GM12892 (cell line): ENCODE results near the gene PDCD5.

ENCODE experiments used
- POLR2A ChIP-seq: IDR thresholded peaks from 2 replicates; pipeline ENCODE4 v1.6.1; 2011; ENCODE audit warnings: low read depth, low read length, control low read depth
- POLR2AphosphoS5 ChIP-seq: IDR thresholded peaks from 2 replicates; pipeline ENCODE4 v1.6.1; 2011; ENCODE audit warnings: low read depth, low read length, control low read depth
- TAF1 ChIP-seq: IDR thresholded peaks from 2 replicates; pipeline ENCODE4 v1.6.1; 2011; ENCODE audit warnings: low read depth, mild to moderate bottlenecking, control low read depth, low read length, borderline replicate concordance

DNA sequence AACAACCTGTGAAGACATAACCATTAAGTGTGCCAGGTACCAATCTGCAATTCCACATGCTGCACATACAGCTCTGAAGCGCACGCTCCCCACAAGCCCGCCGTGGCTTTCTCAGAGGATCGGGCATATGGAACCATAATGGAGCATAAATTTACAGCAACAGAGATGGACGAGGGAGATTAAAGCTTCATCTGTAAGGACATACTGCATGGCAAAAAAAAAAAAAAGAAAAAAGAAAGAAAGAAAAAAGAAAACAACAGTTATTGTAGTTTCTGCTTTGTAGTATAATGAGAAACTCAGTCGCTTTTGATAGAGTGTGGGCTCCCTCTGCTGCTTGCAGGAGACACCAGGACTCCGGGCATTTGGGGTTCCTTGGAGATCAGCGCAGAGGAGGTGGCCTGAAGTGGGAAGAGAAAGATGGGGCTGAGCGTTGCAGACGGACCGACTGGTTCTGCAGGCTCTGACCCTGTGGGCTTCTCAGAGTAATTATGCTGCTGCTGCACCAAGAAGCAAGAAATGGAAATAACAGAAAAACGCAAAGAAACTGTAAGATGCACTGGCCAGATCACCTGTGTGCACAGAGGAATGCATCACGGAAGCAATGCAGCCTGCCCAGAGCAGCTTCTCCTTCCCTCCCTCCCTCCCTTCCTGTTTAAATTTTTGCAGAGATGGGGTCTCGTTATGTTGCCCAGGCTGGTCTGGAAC lies 10.8 kb upstream of the PDCD5 start:
- no peak for TF ChIP-seq POLR2A
- TF ChIP-seq POLR2AphosphoS5, result no peak
- no peak for TF ChIP-seq TAF1
